WI38 (cell line): ENCODE measurements around the gene ZHX3.

ENCODE experiments used
- H3K4me3 ChIP-seq: 2 replicates; pipeline ENCODE4 v1.5.1; 2011; ENCODE audit warnings: low read depth, mild to moderate bottlenecking, control low read depth, low read length
- CTCF ChIP-seq: IDR thresholded peaks from 2 replicates; pipeline ENCODE4 v1.5.1; 2012; ENCODE audit warnings: low read depth, mild to moderate bottlenecking, control low read depth, low read length

ZHX3 gene

DNA sequence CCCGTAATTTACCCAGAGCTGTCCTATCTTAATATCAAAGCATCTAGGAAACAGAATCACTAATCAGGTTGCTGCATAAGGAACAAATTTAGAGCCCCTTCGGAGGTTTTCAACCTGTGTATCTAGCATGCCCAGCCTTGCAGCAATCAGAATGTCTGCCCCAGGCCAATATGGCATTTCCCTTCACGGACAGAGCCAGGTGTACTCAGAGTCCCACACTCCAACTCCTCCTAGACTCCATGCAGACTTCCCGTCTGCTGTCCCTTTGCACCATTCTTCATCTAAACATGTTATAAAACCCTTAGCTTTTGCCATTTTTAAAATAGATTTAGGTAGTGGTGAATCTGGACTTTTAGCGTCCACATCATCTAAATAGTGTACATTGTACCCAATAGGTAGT, 61.0 kb downstream of the ZHX3 start:
- no peak for TF ChIP-seq CTCF
- no peak overlapping the region for H3K4me3 ChIP-seq

DNA sequence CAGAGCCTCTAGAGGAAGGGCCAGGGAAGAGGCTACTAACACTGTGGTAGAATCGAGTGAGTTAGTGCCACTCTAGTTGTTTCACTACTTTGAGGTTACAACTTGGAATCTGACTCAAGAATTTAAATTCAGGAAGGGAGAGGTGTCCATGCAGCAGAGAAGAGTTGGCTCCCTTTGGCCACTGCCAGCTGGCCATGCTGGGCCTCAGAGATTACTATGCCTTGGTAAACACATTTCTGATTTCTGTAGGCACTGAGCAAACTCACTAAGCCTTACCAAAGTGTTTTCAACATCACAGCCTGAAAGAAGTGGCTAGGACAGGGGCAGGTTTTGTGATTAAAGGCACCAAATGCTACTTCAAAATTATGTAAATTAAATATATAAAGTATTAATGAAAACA, 61.9 kb downstream of the ZHX3 start:
- no peak for TF ChIP-seq CTCF
- H3K4me3 ChIP-seq = no peak overlapping the region

DNA sequence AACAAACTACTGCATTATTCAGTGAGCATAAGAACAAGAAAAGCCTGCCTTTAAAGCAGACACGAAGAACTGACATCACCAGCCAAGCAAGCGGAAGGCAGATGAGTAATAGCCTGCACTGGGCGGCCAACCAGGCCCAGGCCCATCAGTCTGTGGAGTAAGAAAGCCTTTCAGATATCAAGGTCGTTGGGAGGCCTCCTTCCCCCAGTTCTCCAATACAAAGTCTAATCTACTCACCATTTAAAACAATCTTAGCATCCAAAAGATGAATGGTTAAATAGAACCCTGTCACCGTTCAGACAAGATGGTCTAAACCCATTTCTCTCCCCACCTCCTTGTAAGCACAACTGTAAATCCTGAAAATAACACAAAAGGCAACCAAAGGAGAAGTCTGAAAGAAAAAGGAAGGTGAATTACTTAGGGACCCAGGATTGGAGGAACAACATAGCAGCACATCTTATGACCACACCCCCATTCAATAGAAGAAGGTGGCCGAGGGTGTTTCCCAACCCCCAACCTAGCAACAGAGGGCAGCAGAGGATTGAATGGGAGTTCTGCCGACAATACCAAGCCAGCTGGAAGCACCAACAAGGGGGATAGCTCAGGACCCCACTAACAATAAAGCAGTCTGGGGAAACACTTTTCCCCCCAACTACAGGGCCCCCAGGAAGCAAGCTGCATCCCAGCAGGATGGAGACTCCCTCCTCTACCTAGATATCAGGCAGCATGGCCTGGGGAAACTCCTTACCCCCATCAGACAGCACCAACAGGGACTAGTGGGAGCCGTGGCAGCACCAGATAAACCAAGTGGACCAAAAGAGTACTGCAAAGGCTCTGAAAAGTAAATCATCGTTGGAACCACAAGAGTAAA, 67.9 kb downstream of the ZHX3 start:
- H3K4me3 ChIP-seq = no peak overlapping the region

GRCh38 chr20:41248368-41249024, 69.0 kb downstream of the ZHX3 start:
- no peak overlapping the region for H3K4me3 ChIP-seq
- TF ChIP-seq CTCF = no peak

More for the DNA sequence above, 67.9 kb downstream of the ZHX3 start:
- peak; percentile 17 for TF ChIP-seq CTCF

DNA sequence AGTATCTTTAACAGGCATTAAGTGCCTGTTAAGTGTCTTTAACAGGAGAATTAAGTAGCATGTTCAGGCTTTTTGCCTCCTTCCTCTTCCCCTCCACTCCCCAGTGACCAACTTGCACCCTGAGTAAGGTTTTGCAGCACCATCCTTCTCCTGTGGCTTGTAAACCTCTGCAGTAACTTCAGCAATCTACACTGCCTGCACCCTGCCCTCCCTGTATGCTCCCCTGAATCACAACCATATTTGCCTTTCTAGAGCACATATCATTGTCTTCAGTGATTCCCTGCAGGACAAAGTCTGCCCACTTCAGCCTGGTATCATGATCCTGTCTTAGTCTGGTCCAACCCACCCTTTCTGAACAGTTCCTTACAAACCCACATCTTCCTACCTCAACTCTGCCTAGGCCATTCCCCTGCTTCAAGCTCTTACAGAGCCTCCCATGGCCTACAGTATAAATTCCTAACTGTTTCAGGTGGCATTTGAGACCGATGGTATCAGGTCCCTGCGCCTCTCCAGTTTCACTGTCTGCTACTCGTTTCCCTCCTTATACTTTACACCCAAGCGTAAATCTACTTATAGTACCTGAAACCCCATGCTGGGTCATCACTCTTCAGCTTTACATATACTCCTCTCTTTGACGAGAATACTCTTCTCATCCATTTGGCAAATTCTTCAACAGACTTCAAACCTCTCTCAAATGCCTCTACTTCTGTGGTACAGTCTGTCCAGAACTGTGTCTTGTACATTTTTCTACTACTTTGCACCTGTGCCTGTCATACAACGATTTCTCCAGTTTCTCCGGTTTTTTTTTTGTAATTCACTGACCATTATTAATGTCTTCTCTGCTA, 69.8 kb downstream of the ZHX3 start:
- no peak overlapping the region for H3K4me3 ChIP-seq
- TF ChIP-seq CTCF = no peak

DNA sequence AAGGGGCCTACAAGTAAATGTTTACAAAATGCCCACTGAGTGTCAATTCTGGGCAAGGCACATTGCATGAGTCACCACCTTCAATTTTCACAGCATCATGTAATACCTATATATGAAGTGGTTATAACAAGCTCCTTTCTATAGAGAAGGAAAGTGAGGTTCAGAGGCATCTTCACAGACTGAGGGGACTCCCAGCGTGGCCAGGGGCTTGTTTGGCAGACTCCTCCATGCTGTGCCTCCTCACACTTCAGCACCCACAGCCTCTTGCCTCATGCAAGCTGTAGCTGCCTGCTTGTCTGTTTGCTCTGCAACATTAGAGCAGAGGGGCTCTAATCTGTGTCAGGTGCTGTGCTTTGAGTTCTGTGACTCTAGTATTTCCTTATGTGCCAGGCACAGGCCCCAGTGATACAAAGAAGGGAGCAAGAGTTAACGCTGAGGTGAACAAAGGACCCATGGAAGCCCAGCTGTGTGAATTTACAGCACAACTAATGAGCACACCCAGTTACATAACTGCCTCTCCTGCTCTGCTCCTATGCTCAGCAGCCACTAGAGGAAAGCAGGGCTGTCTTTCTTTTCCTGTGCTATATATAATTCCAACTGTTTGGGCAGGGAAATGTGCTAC, 72.3 kb downstream of the ZHX3 start:
- no peak for TF ChIP-seq CTCF

More for the DNA sequence above, 72.3 kb downstream of the ZHX3 start:
- no peak overlapping the region for H3K4me3 ChIP-seq
